ENCODE data around the gene LRRC14B.

DNA sequence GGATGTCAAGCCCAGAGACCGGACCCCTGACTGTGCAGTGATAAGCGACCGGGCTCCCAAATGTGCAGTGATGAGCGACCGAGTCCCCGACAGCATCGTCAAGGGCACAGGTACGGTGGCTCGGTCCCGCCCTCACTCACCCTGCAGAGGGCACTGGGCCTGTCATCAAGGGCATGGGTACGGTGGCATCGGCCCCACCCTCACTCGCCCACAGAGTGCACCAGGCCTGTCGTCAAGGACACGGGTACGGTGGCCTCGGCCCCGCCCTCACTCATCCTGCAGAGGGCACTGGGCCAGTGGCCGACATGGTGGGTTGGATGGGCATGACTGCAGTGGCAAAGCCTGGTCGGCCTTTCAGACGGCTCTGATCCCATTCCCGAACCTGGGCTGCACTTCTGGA, 9.7 kb upstream of the LRRC14B start:
- TF ChIP-seq CTCF (IDR thresholded peaks at IDR 0.05) (no peak), POLR2A (IDR thresholded peaks at IDR 0.05) (no peak)

Data from Peyer's patch (tissue), 4 donors.